ENCODE data around the gene KCTD16. TPM values are rescaled to one million over a fixed set of nuclear protein-coding genes. Genes with fewer than 3 reads are reported as not detected.

Gene KCTD16
- total RNA-seq, 3 donors from 2014 or later: not detected

GRCh38 chr5:144307736-144308135 is 137.1 kb downstream of the KCTD16 start:
- Mint-ChIP-seq H3K4me1 (ENCODE audit: low read depth) (no peaks in the 10 kb centered on the region), H3K36me3 (ENCODE audit: insufficient read depth) (no peaks in the 10 kb centered on the region), H3K27me3 (ENCODE audit: low read depth) (peaks cover 9% of the 10 kb centered on the region), H3K4me3 (no peak overlapping the region), H3K9me3 (no peaks in the 10 kb centered on the region)
- ATAC-seq: no peak
- DNase-seq: no peak

- Mint-ChIP-seq H3K9me3 (no peaks in the 10 kb centered on the region), H3K36me3 (ENCODE audit: insufficient read depth) (no peaks in the 10 kb centered on the region), H3K27me3 (ENCODE audit: low read depth) (peaks cover 9% of the 10 kb centered on the region), H3K4me3 (no peak overlapping the region), H3K4me1 (ENCODE audit: low read depth) (no peaks in the 10 kb centered on the region)
- DNase-seq (no peak), ATAC-seq (no peak)
Measured at GRCh38 chr5:144308174-144308573, 137.5 kb downstream of the KCTD16 start.

GRCh38 chr5:144308906-144309670 is 138.4 kb downstream of the KCTD16 start:
- Mint-ChIP-seq H3K27me3 (ENCODE audit: low read depth) (peaks cover 9% of the 10 kb centered on the region), H3K9me3 (no peaks in the 10 kb centered on the region), H3K36me3 (ENCODE audit: insufficient read depth) (no peaks in the 10 kb centered on the region), H3K4me1 (ENCODE audit: low read depth) (no peaks in the 10 kb centered on the region), H3K4me3 (no peak overlapping the region)
- no peak for ATAC-seq
- DNase-seq: no peak

GRCh38 chr5:144310621-144311020 is 139.9 kb downstream of the KCTD16 start:
- Mint-ChIP-seq H3K4me1 (ENCODE audit: low read depth) (no peaks in the 10 kb centered on the region), H3K27me3 (ENCODE audit: low read depth) (peaks cover 9% of the 10 kb centered on the region), H3K4me3 (no peak overlapping the region), H3K36me3 (ENCODE audit: insufficient read depth) (no peaks in the 10 kb centered on the region), H3K9me3 (no peaks in the 10 kb centered on the region)
- DNase-seq (no peak), ATAC-seq (no peak)

- peaks cover 4% of the 10 kb centered on the region for H3K27me3 Mint-ChIP-seq (ENCODE audit: low read depth)
- H3K4me1 Mint-ChIP-seq (ENCODE audit: low read depth): no peaks in the 10 kb centered on the region
- DNase-seq (no peak), ATAC-seq (no peak)
- no peaks in the 10 kb centered on the region for H3K9me3 Mint-ChIP-seq
- no peak overlapping the region for H3K4me3 Mint-ChIP-seq
- H3K36me3 Mint-ChIP-seq (ENCODE audit: insufficient read depth): no peaks in the 10 kb centered on the region
Measured at GRCh38 chr5:144313147-144313726, 142.6 kb downstream of the KCTD16 start.

GRCh38 chr5:144315026-144315425 is 144.4 kb downstream of the KCTD16 start:
- Mint-ChIP-seq H3K36me3 (ENCODE audit: insufficient read depth) (no peaks in the 10 kb centered on the region), H3K27me3 (ENCODE audit: low read depth) (peaks cover 5% of the 10 kb centered on the region), H3K9me3 (no peaks in the 10 kb centered on the region), H3K4me3 (no peak overlapping the region), H3K4me1 (ENCODE audit: low read depth) (no peaks in the 10 kb centered on the region)
- no peak for DNase-seq
- no peak for ATAC-seq

- Mint-ChIP-seq H3K4me3 (no peak overlapping the region), H3K36me3 (ENCODE audit: insufficient read depth) (no peaks in the 10 kb centered on the region), H3K27me3 (ENCODE audit: low read depth) (peaks cover 5% of the 10 kb centered on the region), H3K4me1 (ENCODE audit: low read depth) (no peaks in the 10 kb centered on the region), H3K9me3 (no peaks in the 10 kb centered on the region)
- no peak for DNase-seq
- no peak for ATAC-seq
Measured at GRCh38 chr5:144315994-144316634, 145.4 kb downstream of the KCTD16 start.

GRCh38 chr5:144318011-144318410 is 147.3 kb downstream of the KCTD16 start:
- ATAC-seq (no peak), DNase-seq (no peak)
- Mint-ChIP-seq H3K4me3 (no peak overlapping the region), H3K9me3 (no peaks in the 10 kb centered on the region), H3K4me1 (ENCODE audit: low read depth) (no peaks in the 10 kb centered on the region), H3K36me3 (ENCODE audit: insufficient read depth) (no peaks in the 10 kb centered on the region), H3K27me3 (ENCODE audit: low read depth) (peaks cover 2% of the 10 kb centered on the region)

- H3K4me1 Mint-ChIP-seq (ENCODE audit: low read depth): no peaks in the 10 kb centered on the region
- H3K4me3 Mint-ChIP-seq: no peak overlapping the region
- DNase-seq (no peak), ATAC-seq (no peak)
- peaks cover 4% of the 10 kb centered on the region for H3K27me3 Mint-ChIP-seq (ENCODE audit: low read depth)
- H3K36me3 Mint-ChIP-seq (ENCODE audit: insufficient read depth): no peaks in the 10 kb centered on the region
- no peaks in the 10 kb centered on the region for H3K9me3 Mint-ChIP-seq
Measured at GRCh38 chr5:144318460-144318859, 147.8 kb downstream of the KCTD16 start.

- no peaks in the 10 kb centered on the region for H3K4me1 Mint-ChIP-seq (ENCODE audit: low read depth)
- H3K9me3 Mint-ChIP-seq: no peaks in the 10 kb centered on the region
- DNase-seq (no peak), ATAC-seq (no peak)
- H3K4me3 Mint-ChIP-seq: no peak overlapping the region
- peaks cover 4% of the 10 kb centered on the region for H3K27me3 Mint-ChIP-seq (ENCODE audit: low read depth)
- H3K36me3 Mint-ChIP-seq (ENCODE audit: insufficient read depth): no peaks in the 10 kb centered on the region
Measured at GRCh38 chr5:144323181-144323580, 152.5 kb downstream of the KCTD16 start.

GRCh38 chr5:144325532-144325931 is 154.9 kb downstream of the KCTD16 start:
- Mint-ChIP-seq H3K27me3 (ENCODE audit: low read depth) (peaks cover 2% of the 10 kb centered on the region), H3K4me1 (ENCODE audit: low read depth) (no peaks in the 10 kb centered on the region), H3K9me3 (no peaks in the 10 kb centered on the region), H3K4me3 (no peak overlapping the region), H3K36me3 (ENCODE audit: insufficient read depth) (no peaks in the 10 kb centered on the region)
- no peak for DNase-seq
- no peak for ATAC-seq

- no peaks in the 10 kb centered on the region for H3K4me1 Mint-ChIP-seq (ENCODE audit: low read depth)
- DNase-seq: no peak
Measured at GRCh38 chr5:144328494-144328893, 157.8 kb downstream of the KCTD16 start.

GRCh38 chr5:144328980-144329379 is 158.3 kb downstream of the KCTD16 start:
- Mint-ChIP-seq H3K4me1 (ENCODE audit: low read depth) (no peaks in the 10 kb centered on the region), H3K9me3 (no peaks in the 10 kb centered on the region), H3K4me3 (no peak overlapping the region), H3K27me3 (ENCODE audit: low read depth) (no peaks in the 10 kb centered on the region), H3K36me3 (ENCODE audit: insufficient read depth) (no peaks in the 10 kb centered on the region)
- ATAC-seq (no peak), DNase-seq (no peak)

More at GRCh38 chr5:144328494-144328893, 157.8 kb downstream of the KCTD16 start:
- Mint-ChIP-seq H3K27me3 (ENCODE audit: low read depth) (no peaks in the 10 kb centered on the region), H3K4me3 (no peak overlapping the region), H3K9me3 (no peaks in the 10 kb centered on the region), H3K36me3 (ENCODE audit: insufficient read depth) (no peaks in the 10 kb centered on the region)
- ATAC-seq: no peak

GRCh38 chr5:144329681-144330080 is 159.0 kb downstream of the KCTD16 start:
- no peak for ATAC-seq
- Mint-ChIP-seq H3K36me3 (ENCODE audit: insufficient read depth) (no peaks in the 10 kb centered on the region), H3K4me1 (ENCODE audit: low read depth) (no peaks in the 10 kb centered on the region), H3K4me3 (no peak overlapping the region), H3K9me3 (no peaks in the 10 kb centered on the region), H3K27me3 (ENCODE audit: low read depth) (no peaks in the 10 kb centered on the region)
- no peak for DNase-seq

- no peaks in the 10 kb centered on the region for H3K36me3 Mint-ChIP-seq (ENCODE audit: insufficient read depth)
- no peak overlapping the region for H3K4me3 Mint-ChIP-seq
- ATAC-seq (no peak), DNase-seq (no peak)
- H3K27me3 Mint-ChIP-seq (ENCODE audit: low read depth): no peaks in the 10 kb centered on the region
- H3K9me3 Mint-ChIP-seq: no peaks in the 10 kb centered on the region
- H3K4me1 Mint-ChIP-seq (ENCODE audit: low read depth): no peaks in the 10 kb centered on the region
Measured at GRCh38 chr5:144331361-144331760, 160.7 kb downstream of the KCTD16 start.
